A375 (cell line): ENCODE data around the gene BCL2L12. TPM values are rescaled to one million over a fixed set of nuclear protein-coding genes. Genes with fewer than 3 reads are reported as not detected.

Experiments
- small RNA-seq: library from RNA; depleted of rRNA; stranded (forward); fragments of <200 nt; gene quantifications from one replicate; pipeline ENCODE3, GENCODE V24; 2014
- total RNA-seq: library from RNA; depleted of rRNA; stranded (reverse); fragments of >200 nt; shearing (Covaris generic); gene quantifications from 2 replicates; pipeline ENCODE4 v1.2.3, GENCODE V29; 2014; rRNA removed

The BCL2L12 gene, protein sequence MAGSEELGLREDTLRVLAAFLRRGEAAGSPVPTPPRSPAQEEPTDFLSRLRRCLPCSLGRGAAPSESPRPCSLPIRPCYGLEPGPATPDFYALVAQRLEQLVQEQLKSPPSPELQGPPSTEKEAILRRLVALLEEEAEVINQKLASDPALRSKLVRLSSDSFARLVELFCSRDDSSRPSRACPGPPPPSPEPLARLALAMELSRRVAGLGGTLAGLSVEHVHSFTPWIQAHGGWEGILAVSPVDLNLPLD
- 19.4 and 31.5 TPM in 2 replicates for total RNA-seq

DNA sequence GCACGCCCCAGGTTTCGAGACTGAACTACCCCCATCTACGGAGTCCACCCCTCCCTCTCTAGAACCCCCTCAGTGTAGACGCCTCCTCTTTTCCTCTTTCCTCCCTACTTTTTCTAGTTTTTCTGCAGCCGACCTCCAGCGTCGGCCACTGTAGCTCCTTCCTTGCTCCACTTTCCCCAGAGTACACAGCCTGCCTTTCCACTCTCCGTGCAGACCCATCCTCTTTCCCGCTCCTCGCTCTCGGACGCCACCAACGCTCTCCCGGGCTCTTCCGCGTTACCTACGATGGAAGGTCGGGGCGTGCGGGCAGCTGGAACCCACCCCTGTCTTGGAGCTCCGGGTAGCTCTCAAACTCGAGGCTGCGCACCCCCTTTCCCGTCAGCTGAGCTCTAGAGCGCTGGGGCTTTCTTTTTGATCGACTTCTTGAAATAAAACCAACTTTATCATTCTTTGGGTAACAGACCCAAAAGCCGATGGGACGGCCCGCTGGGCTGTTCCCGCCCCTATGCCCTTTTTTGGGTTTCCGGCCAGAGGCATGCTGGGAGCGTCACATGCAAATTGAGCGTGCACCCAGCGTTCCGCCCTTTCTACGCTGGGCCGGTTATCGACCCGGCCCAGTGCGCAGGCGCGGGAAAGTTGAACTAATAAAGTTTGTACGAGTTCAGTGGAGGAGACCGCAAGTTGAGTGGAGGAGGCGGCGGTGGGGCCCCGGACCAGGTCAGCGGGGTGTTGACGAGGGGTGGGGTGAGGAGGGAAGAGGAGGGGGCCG lies at the start of gene BCL2L12, which contains the start of gene IRF3:
TSS of gene BCL2L12 (plus strand) at position 583 of the 769 bp plus-strand sequence. CDS start 760 bp downstream, outside the sequence.
TSS of gene IRF3 (minus strand) at position 507 of the 769 bp plus-strand sequence. CDS start 1,019 bp downstream, outside the sequence.

DNA sequence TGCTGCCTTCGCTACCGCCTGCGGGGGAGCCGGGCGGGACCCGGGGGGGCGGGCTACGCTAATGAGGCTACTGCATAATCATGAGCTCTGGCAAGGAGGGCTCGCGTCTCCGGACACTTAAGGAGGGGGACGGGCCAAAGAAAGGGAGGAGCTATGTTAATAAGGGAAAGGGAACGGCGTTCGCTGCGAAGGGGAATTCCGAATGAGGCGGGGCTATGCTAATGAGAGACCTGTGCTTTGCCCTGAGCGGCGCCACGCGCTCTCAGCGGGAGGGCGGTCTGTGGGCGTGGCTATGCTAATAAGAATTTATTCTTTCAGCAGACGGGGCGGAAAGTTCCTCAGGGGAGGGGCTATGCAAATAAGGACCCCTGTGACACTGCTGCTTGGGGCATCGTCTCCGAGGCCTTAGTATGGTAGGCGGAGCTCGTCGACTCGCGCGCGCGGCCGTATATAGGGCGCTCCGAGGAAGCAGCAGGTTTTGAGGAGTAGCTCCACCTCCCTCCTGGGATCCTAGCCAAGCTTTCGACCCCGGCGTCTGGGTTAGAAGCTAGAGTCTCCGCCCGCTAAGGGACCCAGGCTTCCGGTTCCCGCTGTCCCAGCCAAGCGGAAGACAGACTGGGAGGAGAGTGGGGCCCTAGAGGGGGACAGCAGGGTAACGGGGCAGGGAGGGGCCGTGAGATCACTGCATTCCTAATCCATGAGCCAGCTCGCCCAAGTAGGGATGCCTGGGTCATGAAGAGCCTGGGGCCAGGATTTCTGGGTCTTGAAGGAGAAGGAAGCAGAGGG lies 25.4 kb upstream of the BCL2L12 start, which contains the start of gene RRAS:
TSS of gene RRAS (minus strand) at position 31 of the 786 bp plus-strand sequence. CDS start 45 bp downstream, outside the sequence.

DNA sequence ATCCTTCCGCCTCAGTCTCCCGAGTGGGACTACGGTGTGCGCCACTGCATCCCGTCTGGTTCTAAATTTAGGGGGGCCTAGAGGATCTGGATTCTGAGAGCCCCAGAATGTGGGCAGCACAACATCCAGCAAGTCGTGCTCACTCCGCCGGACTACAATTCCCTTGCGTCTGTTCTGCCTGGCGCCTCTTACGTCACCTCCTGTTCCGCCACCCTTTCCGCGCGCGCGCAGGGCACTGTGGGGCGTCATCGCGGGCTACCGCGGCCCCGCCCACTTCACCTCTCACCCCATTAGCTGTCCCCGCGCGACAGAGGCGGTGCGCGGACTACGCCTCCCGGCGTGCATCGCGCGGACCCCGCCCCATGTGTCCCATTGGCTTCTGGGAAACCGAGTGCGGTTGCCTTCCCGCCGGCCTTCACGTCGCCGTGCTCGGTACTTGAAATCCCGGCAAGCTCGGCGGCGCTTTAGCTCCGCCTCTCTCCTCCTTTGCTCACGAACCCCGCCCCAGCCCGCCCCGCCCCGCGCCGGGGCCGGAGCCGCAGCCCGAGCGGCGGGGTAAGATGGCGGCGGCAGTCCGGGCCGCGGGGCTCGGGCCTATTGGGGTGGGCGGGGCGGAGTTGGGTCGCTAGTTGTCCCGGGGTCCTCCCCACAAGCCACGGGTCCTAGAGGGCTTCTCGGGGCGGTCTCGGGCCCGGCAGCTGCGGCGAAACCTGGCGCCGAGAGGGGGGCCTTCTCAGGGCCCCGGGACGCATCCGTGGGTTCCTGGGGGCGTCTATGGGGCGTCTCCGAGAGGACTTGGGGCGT lies 23.8 kb upstream of the BCL2L12 start, which contains the start of gene SCAF1:
TSS of gene SCAF1 (plus strand) at position 522 of the 804 bp plus-strand sequence. CDS start 2,818 bp downstream, outside the sequence.

DNA sequence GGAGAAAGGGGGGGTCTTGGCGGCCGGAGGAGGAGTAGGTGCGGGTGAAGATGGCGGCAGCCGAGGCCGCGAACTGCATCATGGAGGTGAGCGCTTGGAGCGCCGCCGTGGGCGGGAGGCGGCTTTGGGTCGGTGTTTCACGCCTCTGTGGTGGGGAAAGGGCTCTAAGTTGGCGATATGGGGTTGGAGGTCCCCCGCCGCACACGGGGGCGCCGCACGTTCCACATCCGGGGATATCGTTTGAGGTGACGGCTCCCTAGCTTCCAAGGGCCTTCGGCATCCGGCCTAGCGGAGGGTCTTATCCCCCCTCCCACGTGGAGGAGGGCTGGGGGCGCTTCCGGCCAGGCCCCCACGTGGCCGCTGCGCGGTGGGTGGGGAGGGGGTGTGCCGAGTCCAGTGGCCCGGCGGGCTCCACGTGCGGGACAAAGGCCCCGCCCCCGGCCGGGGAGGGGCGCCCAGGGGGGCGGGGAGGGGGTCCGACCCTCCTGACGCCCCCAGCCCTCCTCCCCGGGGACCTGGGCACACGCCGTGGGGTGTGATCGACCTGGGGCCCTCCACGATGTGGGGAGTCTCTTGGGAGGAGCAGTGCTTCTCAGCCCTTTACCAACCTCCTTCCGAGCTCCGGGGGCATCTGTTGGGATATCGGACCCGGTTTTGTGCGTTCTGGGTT lies 11.6 kb downstream of the BCL2L12 start, which contains the start of gene PRMT1:
TSS of gene PRMT1 (plus strand) at position 41 of the 670 bp plus-strand sequence. CDS start at position 51, 10 bp downstream.

DNA sequence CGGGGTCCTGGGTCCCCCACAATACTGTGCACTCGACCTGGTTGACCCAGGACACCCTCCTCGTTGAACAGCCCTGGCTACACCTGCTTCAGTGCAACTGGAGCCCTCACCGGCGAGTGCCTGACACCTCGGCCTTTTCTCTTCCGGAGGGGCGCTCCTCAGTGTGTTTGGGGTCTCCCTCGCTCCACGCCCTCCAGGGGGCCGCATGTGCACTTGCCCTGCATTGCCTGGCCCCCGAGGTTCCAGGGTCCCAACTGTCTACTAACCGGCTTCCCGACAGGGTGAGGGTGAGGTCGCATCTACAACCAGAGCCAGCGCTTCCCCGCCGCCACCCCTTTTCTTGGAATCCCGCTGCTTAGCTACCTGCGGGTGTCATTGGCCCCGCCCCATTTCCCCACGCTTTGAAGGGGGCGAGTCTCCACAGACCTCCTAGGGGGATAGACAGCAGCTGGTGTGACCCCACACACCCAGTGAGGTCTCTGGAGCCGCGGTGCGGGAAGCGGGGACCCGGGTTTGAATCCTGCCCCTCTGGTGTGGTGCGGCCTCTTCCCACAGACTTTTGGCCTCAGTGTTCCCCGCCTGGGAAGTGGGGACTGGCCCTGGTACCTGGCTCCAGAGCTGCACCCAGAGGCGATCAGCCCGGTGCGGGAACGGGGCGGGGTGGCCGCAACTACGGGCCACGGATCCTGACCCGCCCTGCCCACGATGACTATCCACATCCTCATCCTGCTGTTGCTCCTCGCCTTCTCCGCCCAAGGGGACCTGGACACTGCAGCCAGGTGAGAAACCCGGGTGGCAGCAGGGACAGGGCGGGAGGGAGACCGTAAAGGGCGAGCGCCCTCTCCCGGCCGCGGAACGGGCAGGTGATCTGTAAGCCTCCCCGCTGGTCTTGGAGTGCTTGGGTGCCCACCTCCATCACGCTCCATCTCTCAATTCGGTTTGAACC lies 23.7 kb downstream of the BCL2L12 start, which contains the start of gene ADM5:
TSS of gene ADM5 (plus strand) at position 462 of the 946 bp plus-strand sequence. CDS start at position 706, 244 bp downstream.

DNA sequence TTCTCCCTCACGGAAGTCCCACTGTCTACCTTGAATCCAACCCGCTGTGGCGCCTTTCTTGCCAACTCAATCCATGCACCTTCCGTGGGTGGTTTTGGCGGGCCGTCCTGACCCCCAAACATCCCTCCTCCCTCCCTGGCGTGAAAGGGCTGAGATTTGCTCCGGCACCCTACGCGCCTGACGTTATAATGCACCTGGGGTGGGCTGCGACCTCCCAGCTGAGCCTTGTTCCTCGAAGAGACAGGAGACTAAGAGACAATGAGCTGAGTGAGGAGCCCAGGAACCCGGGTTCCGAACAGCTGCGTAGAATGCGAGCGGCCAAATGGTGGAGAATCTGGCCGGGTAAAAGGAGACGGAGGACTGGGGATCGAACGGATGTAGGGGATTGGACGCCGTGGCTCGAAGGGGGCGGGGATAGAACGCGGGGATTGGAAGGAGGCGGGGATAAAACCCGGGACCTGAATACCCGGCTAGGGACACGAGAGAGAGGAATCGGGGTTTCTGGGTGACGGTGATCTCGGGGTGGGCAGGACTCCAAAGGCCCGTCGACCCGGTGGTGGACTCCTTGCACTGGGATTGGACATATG lies 25.0 kb downstream of the BCL2L12 start, which contains the start of gene CPT1C:
TSS of gene CPT1C (plus strand) at position 461 of the 587 bp plus-strand sequence. CDS start 1,137 bp downstream, outside the sequence.

Small RNA genes lying within 50 kb of the gene (small RNA-seq; reads per million reads assigned to genes)
- not detected for gene MIR5088

Other genes starting within 250 kb of the BCL2L12 start
- gene PTH2, start 242.5 kb upstream of the BCL2L12 start, total RNA-seq, result not detected in 2 replicates
- gene GFY, start 240.5 kb upstream of the BCL2L12 start, total RNA-seq, result not detected in 2 replicates
- 0.11 TPM in 1 of 2 replicates, not detected in the other for gene SLC17A7, start 224.4 kb upstream of the BCL2L12 start, total RNA-seq
- 266 and 279 TPM in 2 replicates for gene PIH1D1, start 214.1 kb upstream of the BCL2L12 start, total RNA-seq
- gene ALDH16A1, start 212.7 kb upstream of the BCL2L12 start, total RNA-seq, result 87.2 and 102 TPM in 2 replicates
- 3.3 and 6.1 TPM in 2 replicates for gene FLT3LG, start 191.7 kb upstream of the BCL2L12 start, total RNA-seq
- 5,213 and 5,831 TPM in 2 replicates for gene RPL13A, start 178.3 kb upstream of the BCL2L12 start, total RNA-seq
- gene RPS11, start 169.5 kb upstream of the BCL2L12 start, total RNA-seq, result 4,349 and 4,396 TPM in 2 replicates
- 0.05 TPM in 1 of 2 replicates, not detected in the other for gene FCGRT, start 153.3 kb upstream of the BCL2L12 start, total RNA-seq
- gene RCN3, start 137.9 kb upstream of the BCL2L12 start, total RNA-seq, result 12.7 and 14.9 TPM in 2 replicates
- 123 and 143 TPM in 2 replicates for gene NOSIP, start 85.4 kb upstream of the BCL2L12 start, total RNA-seq
- 0.74 and 2.8 TPM in 2 replicates for gene PRRG2, start 84.6 kb upstream of the BCL2L12 start, total RNA-seq
- gene PRR12, start 74.8 kb upstream of the BCL2L12 start, total RNA-seq, result 7.6 and 10.9 TPM in 2 replicates
- gene RRAS, start 25.8 kb upstream of the BCL2L12 start, total RNA-seq, result 21.2 and 28.6 TPM in 2 replicates
- gene SCAF1, start 23.7 kb upstream of the BCL2L12 start, total RNA-seq, result 26.2 and 30.6 TPM in 2 replicates
- 125 and 130 TPM in 2 replicates for gene IRF3, start 76 bp upstream of the BCL2L12 start, total RNA-seq
- 414 and 437 TPM in 2 replicates for gene PRMT1, start 11.3 kb downstream of the BCL2L12 start, total RNA-seq
- 10.4 and 11.6 TPM in 2 replicates for gene ADM5, start 23.7 kb downstream of the BCL2L12 start, total RNA-seq
- 3.8 and 9.1 TPM in 2 replicates for gene CPT1C, start 25.2 kb downstream of the BCL2L12 start, total RNA-seq
- not detected in 2 replicates for gene TSKS, start 97.4 kb downstream of the BCL2L12 start, total RNA-seq
- gene AP2A1, start 101.1 kb downstream of the BCL2L12 start, total RNA-seq, result 58.6 and 69.9 TPM in 2 replicates
- gene FUZ, start 147.4 kb downstream of the BCL2L12 start, total RNA-seq, result 96.3 and 103 TPM in 2 replicates
- gene MED25, start 152.4 kb downstream of the BCL2L12 start, total RNA-seq, result 24.0 and 24.3 TPM in 2 replicates
- gene PTOV1, start 185.2 kb downstream of the BCL2L12 start, total RNA-seq, result 64.6 and 69.0 TPM in 2 replicates
- gene PNKP, start 201.6 kb downstream of the BCL2L12 start, total RNA-seq, result 110 and 116 TPM in 2 replicates
- 29.5 and 35.5 TPM in 2 replicates for gene AKT1S1, start 211.4 kb downstream of the BCL2L12 start, total RNA-seq
- 6.7 and 7.5 TPM in 2 replicates for gene TBC1D17, start 211.8 kb downstream of the BCL2L12 start, total RNA-seq
- 0.19 TPM in 1 of 2 replicates, not detected in the other for gene IL4I1, start 231.0 kb downstream of the BCL2L12 start, total RNA-seq